ENCODE data around the gene DIDO1.

Gene DIDO1

DNA sequence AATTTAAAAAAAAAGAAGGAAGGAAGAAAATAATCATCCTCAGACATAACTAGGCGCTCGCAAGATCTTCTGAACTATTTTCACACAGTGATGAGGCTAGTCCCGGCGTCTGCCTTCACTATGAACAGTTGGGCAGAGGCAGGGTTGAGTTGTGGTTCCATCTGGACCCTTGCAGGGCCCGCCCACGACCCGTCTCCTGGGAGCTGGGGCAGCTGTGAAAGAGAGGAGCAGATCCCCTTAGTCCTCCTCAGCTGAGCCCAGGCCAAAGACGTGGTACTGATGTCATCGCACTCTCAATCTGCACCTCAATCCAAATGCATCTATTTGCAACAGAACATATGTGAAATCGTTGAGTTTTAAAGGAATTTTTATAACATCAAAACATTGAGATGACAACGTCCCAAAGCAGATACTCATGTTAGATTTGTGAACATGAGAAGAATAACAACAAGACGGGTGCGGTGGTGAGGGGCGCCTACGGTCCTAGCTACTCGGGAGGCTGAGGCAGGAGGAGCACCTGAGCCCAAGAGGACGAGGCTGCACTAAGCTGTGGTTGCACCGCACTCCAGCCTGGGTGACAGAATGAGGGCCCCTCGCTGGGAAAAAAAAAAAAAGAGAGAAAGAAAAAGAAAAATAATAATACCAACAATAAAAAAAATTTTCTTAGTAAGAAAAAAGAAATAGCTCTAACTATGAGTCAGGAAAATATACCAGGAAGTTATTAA is 80.0 kb downstream of the DIDO1 start:
- DNase-seq, result peak; percentile 43

GRCh38 chr20:62845416-62846160 is 80.7 kb downstream of the DIDO1 start:
- DNase-seq, result no peak

DNA sequence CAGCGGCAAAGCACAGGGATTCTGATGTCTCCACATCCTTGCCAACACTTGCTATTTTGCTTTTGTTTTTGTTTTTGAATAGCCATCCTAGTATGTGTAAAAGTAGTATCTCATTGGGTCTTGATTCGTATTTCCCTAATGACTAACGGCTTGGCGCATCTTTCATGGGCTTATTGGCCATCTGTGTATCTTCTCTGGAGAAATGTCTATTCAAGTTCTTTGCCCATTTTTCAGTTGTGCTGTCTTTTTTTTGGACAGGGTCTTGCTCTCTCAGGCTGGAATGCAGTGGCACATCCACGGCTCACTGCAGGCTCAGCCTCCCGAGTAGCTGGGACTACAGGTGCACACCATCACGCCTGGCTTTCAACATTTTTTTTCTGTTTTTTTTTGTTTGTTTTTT is 82.1 kb downstream of the DIDO1 start:
- no peak for DNase-seq

DNA sequence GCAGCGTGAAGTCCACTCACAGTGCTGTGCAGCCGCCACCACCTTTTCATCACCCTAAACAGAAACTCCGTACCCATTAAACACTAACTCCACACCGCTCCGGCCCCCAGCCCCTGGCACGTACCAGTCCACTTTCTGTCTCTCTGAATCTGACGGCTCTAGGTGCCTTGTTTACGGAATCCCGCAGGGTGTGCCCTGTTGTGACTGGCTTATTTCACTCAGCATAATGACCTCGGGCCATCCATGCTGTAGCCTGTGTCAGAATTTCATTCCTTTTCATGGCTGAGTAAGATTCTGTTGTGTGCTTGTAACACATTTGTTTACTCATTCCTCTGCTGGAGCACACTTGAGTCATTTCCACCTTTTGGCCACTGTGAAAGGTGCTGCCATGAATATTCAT is 82.6 kb downstream of the DIDO1 start:
- no peak for DNase-seq

DNA sequence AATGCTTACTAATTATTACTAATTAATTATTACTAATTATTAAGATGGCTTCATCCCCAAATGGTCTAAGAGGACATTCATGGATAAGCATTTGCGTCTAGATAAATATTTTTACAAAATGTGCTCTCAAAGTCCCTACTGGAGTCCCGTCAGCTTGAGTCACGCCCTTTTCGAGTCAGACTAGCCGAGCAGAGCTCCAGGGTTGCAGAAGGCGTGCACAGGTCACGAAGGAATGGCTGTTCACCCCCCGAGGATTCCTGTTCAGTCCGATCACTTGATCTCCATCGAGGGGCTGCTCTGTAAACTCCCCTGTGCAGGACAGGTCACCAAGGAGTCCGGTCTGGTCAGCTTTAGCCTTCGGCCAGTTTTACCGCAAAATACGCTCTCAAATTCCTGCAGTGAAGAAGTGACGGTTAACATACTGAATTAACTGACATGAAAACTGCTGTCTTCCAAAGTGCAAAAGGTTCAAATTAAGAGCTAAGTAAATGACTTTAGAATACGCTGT is 84.5 kb downstream of the DIDO1 start:
- DNase-seq, result no peak

DNA sequence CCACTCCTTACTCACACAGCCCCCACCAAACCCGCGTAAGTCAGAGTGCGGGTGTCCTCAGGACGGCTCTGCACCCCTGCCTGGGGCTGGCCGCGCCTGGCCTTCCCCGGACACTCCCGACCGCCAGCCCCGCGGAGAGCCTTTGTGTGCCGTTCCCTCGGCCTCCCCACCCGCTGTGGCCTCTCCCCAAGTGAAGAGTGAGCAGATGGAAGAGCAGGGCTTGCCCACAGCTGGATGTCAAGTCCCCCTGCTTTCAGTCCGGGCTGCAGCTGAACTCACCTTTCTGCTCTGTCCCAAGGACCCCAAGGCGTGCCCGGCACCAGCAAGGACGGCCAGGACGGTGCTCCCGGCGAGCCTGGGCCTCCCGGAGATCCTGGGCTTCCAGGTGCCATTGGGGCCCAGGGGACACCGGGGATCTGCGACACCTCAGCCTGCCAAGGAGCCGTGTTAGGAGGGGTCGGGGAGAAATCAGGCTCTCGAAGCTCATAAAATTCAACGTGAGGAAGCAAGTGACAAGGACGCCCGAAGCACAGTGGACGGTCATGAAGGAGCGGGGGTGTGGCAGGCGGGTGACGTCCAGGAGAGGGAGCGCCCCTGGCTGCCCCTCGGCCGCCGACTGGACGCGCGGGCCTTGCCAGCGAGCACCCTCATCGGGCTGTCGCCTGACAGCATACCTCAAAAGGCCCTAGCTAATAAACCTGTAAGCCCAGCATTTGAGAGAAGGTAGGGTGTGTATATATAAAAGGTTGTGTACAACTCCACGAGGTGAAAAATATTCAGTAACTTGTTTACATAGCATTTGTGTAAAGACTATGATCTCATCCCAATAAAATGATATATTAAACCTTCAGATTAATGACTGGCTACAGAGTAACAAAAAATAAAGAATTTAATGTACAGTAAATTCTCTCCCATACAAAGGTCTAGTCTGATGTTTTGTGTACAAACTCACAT is 85.8 kb downstream of the DIDO1 start:
- no peak for DNase-seq

DNA sequence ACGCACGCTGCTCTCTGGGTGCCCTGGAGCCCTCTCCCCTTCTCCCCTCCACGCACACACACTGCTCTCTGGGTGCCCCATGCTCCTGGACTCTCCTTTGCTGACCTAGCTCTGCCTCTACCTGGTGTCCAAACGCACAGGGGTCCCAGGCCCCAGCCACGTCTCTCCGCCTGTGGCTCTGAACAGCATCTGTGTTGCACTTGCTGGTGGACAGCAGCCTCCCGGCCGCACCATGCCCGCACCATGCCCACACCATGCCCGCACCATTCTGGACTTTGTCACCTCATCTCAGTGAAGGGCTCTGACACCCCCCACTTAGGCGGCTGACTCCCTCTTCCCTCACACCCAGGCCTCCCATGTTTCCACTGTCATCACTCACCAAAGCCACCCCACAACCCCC is 86.5 kb downstream of the DIDO1 start:
- no peak for DNase-seq

DNA sequence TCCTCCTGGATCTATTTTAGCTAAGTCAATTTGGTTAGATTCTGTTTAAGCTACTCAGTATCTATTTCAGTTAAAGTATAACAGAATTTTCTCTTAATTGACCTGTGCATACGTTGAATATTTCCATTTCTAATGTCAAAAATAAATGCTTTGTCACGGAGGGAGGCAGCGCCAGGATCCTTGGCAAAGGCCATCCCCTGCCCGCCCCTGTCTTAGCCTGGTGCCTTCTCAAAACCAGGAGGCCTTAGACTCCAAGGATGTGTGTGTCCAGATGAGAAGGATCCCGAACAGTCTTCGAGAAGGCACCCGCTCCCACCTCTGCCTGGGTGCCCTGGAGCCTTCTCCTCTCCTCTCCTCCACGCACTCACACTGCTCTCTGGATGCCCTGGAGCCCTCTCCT is 87.0 kb downstream of the DIDO1 start:
- DNase-seq, result no peak

DNA sequence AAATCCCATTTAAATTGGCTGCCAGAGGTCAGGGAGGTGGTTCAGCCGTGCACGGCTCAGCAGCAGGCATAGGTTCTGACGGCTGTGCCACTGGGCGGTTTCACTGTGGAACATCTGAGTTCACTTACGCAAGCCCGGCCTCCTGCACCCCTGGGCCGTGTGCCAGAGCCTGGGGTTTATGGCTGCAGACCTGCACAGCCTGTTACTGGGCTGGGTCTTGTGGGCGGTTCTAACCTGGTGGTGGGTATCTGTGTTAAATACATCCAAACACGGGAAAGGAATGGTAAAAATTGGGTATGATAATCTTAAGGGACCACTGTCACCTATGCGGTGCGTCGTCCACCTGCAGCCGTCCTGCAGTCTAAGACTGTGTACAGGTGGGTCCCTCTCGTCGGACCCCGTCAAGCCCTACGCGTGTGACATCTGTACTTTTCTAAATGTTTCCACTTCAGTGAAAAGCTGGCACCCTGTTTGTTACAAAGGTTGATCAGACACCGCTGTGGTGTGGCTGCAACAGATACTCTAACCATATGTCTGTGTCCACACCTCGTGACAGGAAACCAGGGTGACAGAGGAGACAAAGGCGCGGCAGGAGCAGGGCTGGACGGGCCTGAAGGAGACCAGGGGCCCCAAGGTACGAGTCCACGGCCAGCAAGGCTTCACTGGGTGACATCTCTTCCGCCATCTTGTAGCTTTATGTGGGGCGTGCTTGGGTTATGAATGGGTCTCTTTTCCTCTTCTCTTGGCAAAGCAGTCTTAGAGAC is 88.0 kb downstream of the DIDO1 start:
- DNase-seq, result peak; percentile 56

- no peak for DNase-seq
Observed at GRCh38 chr20:62837790-62838127, 88.5 kb downstream of the DIDO1 start.

DNA sequence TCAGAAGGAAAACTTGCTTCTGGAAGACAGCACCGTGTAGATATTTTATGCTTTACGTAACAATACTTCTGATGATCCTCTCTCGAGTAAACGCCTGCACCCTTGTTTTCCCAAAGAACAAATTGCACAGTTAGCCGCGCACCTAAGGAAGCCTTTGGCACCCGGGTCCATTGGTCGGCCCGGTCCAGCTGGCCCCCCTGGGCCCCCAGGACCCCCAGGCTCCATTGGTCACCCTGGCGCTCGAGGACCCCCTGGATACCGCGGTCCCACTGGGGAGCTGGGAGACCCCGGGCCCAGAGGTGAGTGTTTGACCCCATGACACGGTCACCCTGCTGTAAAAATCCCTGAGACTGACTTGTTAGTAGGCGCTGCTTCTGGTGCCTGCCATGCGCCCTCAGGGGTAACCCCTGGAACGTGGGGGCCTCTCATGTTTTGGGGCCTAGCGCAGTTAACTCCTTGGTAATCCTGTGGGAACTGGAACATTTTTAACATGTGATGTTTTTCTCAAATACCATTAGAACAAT is 89.3 kb downstream of the DIDO1 start:
- DNase-seq, result no peak

DNA sequence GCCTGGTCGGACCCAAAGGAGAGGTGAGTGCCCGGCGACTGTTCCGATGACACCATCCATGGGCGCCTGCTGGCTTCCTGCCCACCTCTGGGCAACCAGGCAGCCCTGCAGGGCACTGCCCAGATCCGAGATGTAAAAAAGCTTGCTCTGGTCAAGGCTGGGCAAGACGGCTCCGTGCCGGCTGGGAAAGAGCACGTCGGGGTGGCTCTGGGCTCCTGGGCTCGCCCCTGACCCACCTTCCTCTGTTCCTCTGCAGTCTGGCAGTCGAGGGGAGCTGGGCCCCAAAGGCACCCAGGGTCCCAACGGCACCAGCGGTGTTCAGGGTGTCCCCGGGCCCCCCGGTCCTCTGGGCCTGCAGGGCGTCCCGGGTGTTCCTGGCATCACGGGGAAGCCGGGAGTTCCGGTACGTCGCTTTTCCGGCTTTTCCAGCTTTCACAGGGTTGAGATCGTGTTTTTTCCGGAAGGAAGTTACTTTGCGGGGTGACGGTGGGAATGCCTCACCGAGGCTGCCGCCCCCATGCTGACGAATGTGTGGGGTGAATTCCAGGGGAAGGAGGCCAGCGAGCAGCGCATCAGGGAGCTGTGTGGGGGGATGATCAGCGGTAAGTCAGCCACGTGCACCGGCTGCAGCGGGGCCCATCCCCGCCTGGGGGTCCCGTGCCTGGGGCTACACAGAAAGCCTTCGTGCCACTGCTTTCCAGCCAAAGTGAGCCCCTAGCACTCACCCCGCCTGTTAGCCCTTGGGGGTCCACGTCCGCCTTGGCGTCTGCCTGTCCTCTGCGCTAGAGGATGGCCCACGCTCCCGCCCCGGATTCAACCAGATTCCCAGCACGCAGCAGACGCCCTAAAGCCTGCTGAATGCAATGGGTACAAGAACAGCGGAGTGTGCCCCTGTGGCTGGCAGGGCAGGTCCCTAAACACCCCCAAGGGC is 90.1 kb downstream of the DIDO1 start:
- DNase-seq, result peak; percentile 41

DNA sequence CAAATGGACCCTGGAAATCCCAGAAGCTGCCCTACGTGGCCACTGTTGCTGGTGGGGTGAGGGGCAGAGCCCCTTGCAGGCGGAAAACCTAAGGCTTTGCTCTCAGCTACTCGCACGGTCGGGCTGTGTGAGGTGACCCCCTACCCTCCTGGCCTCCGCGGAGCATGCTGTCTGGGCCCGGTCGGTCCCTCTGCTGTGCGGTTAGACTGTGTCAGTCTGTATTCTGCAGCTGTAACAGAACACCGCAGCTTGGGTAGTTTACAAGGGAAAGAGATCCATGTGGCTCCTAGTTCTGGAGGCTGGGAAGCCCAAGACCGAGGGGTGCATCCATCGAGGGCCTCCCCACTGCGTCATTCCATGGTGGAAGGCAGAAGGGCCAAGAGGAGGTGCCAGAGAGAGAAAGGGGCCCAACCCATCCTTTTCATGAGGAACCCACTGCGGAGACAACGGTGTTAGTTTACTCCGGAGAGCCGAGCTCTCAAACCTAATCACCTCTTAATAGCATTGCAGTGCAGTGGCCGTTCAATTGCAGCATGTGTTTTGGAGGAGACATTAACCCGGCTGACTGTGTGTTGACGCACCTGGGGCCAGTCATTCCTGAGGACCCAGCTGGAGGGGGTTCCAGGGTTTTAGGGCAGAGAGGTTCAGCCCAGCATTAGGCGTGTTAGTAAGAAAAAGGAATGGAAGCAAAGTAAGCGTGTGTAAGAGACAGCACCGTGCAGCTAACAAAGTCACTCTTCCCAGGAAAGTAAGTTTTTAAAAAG is 91.2 kb downstream of the DIDO1 start:
- DNase-seq, result no peak

- peak; percentile 43 for DNase-seq
Observed at GRCh38 chr20:62832951-62833391, 93.3 kb downstream of the DIDO1 start.

DNA sequence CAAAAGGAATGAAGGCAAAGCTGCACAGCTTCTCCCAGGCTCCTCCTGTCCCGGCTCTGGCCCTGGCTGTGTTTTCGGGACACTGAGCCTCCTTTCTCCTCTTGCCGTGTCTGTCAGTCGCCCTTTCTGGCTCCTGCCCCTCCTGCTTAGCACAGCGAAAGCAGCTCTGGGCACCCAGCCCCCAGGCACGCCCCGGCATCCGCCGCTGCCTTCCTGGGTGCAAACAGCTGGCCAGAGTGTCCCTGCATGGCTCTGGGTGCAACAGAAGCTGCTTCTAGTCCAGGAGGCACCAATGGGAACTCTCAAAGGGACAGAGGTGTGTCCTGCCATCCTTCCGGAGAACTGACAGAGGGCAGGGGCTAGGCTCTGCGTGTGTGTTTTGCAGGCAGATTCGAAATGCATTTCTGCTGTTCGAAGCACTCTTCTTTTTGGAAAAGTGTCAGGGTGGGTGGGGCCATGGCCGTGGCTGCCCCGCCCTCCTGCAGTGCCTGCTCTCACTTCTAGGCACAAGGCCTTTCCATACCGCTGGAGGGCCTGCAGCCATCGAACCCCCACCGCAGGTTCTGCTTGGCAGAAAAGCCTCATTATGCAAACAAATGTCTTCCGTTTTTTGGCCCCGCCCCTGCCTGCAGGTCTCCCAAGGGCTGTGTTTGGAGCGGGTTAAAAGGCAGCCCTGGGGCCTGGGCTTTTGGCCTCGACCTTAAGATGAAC is 93.9 kb downstream of the DIDO1 start:
- peak; percentile 51 for DNase-seq

- DNase-seq, result no peak
Observed at GRCh38 chr20:62831854-62832211, 94.5 kb downstream of the DIDO1 start.

DNA sequence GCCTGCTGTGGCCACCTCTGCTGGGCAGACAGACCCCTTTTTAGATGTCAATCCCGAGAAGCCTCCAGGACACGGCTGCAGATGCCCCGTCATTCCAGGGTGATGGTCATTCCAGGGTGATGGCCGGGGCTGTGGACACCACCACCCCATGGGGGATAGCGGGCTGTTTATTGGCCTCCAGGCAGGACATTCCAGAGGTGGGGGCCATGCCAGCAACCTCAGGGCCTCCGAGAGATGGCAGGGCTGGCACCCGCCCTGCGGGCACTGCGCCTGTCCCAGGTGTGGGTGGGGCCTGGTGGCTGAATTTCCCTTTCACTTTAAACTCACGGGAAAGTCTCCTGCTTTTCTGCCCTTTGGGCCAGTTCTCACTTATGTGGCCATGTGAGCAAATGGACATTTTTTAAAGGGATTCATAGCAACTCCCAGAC is 94.9 kb downstream of the DIDO1 start:
- DNase-seq, result peak; percentile 58

DNA sequence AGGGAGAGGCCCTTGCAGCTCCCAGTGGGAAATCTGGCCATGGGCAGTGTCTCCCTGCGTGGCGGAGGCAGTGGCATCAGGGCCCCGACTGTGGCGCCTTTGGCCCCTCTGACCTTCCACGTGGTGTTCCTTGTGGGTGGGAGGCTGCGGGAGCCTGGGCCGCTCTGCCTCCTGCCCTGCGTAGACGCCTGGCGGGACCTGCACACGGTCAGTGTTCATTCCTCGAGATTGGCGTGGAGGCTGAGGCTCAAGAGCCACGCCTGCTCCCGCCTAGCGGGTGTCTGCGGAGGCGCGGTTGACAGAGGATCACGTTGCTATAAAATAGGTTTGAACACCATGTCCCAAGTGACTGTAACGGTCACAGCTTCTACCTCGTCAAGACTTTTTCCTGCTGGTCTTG is 95.5 kb downstream of the DIDO1 start:
- DNase-seq, result peak; percentile 44

DNA sequence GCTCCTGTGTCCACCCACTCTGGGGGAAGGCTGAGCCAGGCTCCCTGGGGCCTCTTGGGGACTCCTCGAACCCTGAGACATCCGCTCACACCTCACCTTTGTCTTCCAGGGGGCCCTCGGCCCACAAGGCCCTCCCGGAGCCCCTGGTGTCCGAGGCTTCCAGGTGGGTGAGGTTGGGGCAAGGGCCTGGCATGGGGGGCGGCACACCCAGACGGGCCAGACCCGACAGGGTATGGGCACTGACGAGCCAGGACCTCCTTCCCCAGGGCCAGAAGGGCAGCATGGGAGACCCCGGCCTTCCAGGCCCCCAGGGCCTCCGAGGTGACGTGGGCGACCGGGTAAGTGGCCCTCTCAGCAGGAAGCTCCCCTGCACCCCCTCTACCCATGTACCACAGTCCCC is 96.1 kb downstream of the DIDO1 start:
- DNase-seq, result peak; percentile 34

Measured in left hindlimb (tissue), 1 donor.